Left lung (tissue), 10 donors: ENCODE measurements around the gene THNSL1. TPM values are rescaled to one million over a fixed set of nuclear protein-coding genes. Genes with fewer than 3 reads are reported as not detected.

Source experiments
- ATAC-seq: fragments of 200-7000 bp; cut with Tn5 transposase; one replicate; pipeline ENCODE4 v1.9.1; 2020; ENCODE audit warnings: moderate library complexity
- DNase-seq, 4 donors: peaks; one replicate each; pipeline ENCODE4 v3.0.0-alpha.2; 2013 to 2020
- H3K27ac ChIP-seq, 2 donors: fragments of 200-600 bp; sonication (generic) in 1 of 2; one replicate each; pipeline versions ENCODE4 v1.5.0 to v1.8.0; 2020 to 2021
- H3K27me3 ChIP-seq, 2 donors: fragments of 200-600 bp; sonication (generic) in 1 of 2; one replicate each; pipeline versions ENCODE4 v1.5.0 to v1.8.0; 2020 to 2021
- H3K36me3 ChIP-seq, 2 donors: fragments of 200-600 bp; sonication (generic) in 1 of 2; one replicate each; pipeline versions ENCODE4 v1.5.0 to v1.8.0; 2020 to 2021
- H3K4me1 ChIP-seq, 2 donors: fragments of 200-600 bp; one replicate each; pipeline ENCODE4 v1.8.0; 2021
- H3K4me3 ChIP-seq, 2 donors: fragments of 200-600 bp; sonication (generic) in 1 of 2; one replicate each; pipeline versions ENCODE4 v1.5.0 to v1.8.0; 2020 to 2021; ENCODE audit warnings: mild to moderate bottlenecking in 1 of 2
- H3K9me3 ChIP-seq, 2 donors: fragments of 200-600 bp; sonication (generic) in 1 of 2; one replicate each; pipeline versions ENCODE4 v1.5.0 to v1.8.0; 2020 to 2021
- intact Hi-C, 2 donors: fragments of 100-400 bp; cut with DNase I; formaldehyde crosslinking; loops; one replicate each; pipeline versions ENCODE4 v1.11.2 to v1.14.2; 2022
- polyA plus RNA-seq, 6 donors: library from polyadenylated mRNA; unstranded; fragments of 120-200 nt; gene quantifications; one replicate each; pipeline ENCODE4 v1.2.1, GENCODE V29; 2013; ENCODE audit not compliant: insufficient read length in 6 of 6
- total RNA-seq, 2 donors: library from RNA; stranded (reverse); fragmentation: NEBNext Ultra II Directional; extraction: Animal tissue kit (Norgen Biotek cat#: 25700); gene quantifications; one replicate each; pipeline ENCODE4 v1.2.1, GENCODE V29; 2021
- TF ChIP-seq, protein P1 (sequence below), 2 donors: fragments of 200-600 bp; sonication (generic) in 1 of 2; IDR thresholded peaks; one replicate each; pipeline versions ENCODE4 v1.5.0 to v1.8.0; 2021; ENCODE audit warnings: antibody characterized with exemption in 2 of 2
- donor health status: DM: no; HTN: yes; CAD: no.
- donor health status: DM: no; HTN: no; CAD: no.

THNSL1 gene
- total and polyA plus RNA-seq, 8 donors = 3.9 to 13.6 (median 11.8) TPM

DNA sequence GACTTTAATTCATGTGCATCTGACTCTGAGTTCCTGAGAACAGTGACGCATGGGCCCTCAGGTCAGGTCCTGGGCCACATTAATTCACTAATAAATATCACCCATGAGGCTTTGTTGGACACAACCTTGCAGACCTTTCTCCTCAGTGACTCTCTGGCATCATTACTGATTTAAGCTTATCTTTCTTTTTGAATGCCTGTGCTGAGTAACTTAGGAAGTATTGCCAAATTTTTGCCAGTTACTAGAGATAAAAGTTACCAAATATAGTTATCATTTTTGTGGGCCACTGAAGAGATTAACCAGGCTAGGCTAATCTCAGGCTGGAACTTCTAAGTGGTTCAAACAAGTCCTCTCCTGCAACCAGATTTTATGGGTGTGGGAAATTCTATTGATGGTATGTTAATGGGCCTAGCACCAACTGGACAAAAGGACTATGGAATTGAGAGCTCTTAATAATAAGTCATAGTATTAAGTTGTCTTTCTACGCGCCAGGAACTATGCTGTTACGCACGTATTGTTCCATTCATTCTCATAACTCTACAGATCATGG lies 35.2 kb upstream of the THNSL1 start:
- Histone ChIP-seq H3K36me3 (no peaks in the 10 kb centered on the region), H3K4me3 (no peak overlapping the region), H3K9me3 (no peaks in the 10 kb centered on the region), H3K27me3 (no peaks in the 10 kb centered on the region), H3K27ac (no peak overlapping the region), H3K4me1 (no peaks in the 10 kb centered on the region)
- intact Hi-C loops = no loop called here
- no peak for DNase-seq
- ATAC-seq = no peak
- TF ChIP-seq, protein P1, sequence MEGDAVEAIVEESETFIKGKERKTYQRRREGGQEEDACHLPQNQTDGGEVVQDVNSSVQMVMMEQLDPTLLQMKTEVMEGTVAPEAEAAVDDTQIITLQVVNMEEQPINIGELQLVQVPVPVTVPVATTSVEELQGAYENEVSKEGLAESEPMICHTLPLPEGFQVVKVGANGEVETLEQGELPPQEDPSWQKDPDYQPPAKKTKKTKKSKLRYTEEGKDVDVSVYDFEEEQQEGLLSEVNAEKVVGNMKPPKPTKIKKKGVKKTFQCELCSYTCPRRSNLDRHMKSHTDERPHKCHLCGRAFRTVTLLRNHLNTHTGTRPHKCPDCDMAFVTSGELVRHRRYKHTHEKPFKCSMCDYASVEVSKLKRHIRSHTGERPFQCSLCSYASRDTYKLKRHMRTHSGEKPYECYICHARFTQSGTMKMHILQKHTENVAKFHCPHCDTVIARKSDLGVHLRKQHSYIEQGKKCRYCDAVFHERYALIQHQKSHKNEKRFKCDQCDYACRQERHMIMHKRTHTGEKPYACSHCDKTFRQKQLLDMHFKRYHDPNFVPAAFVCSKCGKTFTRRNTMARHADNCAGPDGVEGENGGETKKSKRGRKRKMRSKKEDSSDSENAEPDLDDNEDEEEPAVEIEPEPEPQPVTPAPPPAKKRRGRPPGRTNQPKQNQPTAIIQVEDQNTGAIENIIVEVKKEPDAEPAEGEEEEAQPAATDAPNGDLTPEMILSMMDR (IDR thresholded peaks at IDR 0.05) = no peak

DNA sequence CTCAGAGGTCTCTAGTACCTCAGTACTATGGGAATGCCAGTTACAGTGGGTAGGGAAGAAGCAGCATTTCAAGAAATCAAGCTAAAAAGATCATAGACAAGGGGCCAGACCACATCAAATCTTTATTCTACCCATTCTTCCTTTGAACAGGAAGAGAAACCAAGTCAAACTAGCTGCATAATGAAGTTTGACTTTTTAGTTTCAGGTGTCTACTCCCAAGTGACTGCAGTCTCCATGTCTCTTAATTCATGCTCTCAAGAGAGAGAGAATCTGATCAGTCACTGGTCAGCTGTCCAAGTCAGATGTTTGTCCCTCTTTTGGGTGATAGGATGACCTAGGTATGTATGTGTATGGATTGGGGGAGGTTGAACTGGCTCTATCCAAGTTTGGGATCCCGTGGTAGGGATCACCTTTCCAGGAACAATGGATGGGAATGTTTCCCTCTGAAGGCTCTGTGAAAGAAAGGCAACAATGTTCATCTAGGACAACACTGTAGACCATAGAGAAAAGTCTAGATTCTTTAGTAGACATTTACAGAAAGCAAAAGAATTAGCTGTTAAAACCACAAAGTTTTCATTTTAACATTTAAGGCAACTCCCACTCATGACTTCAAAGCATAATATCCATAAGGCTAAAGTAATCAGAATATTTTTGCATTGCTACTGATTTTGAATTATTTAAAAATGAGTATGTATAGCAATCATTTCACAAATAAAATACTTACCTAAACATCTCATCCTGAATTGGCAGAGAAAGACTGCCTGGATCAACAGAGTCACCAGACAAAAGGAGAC lies 33.9 kb upstream of the THNSL1 start:
- intact Hi-C loops = no loop called here
- Histone ChIP-seq H3K4me1 (no peaks in the 10 kb centered on the region), H3K27me3 (no peaks in the 10 kb centered on the region), H3K9me3 (no peaks in the 10 kb centered on the region), H3K27ac (no peak overlapping the region), H3K36me3 (no peaks in the 10 kb centered on the region), H3K4me3 (no peak overlapping the region)
- DNase-seq (no peak), ATAC-seq (no peak)
- TF ChIP-seq, protein P1 (IDR thresholded peaks at IDR 0.05) = no peak

DNA sequence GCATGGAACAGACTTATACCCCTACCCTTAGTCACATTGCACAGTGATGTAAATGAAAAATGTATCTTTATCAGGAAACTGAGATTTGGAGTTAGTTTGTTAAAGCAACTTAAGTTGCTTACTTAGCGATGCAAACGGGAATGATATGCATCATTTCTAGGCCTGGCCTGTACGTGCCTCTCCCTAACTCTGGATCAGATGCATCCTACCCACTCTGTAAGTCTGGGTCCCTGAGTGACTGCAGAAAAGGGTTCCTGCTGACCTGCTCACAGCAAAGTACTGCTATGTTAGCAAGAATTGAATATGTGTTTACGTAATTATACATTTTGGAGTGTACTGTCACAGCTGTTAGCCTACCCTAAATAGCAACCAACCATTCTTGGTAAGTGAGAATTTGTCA lies 33.3 kb upstream of the THNSL1 start:
- Histone ChIP-seq H3K27me3 (no peaks in the 10 kb centered on the region), H3K4me3 (no peak overlapping the region), H3K4me1 (no peaks in the 10 kb centered on the region), H3K36me3 (no peaks in the 10 kb centered on the region), H3K9me3 (no peaks in the 10 kb centered on the region), H3K27ac (no peak overlapping the region)
- intact Hi-C loops = no loop called here
- DNase-seq (no peak), ATAC-seq (no peak)
- TF ChIP-seq, protein P1 (IDR thresholded peaks at IDR 0.05) = no peak

DNA sequence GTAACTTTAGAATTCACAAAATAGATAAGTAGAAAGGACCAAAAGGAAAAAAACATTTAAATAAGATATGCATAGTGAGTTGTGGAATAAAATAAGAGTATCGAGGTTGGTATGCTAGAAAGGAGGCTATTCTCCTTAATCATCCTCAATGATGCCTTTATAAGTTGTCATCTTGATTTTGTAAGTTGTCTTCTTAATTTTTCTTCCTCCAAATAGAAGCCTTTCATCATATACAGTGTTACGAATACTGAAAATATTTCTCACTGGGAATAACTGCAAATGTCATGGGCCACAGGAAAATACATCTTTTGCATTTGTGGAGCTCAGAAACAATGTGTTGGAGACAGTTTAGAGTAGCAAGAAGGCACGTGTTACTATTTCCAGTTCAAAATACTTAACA lies 32.5 kb upstream of the THNSL1 start:
- ATAC-seq (no peak), DNase-seq (no peak)
- Histone ChIP-seq H3K4me1 (no peaks in the 10 kb centered on the region), H3K4me3 (no peak overlapping the region), H3K9me3 (no peaks in the 10 kb centered on the region), H3K27me3 (no peaks in the 10 kb centered on the region), H3K36me3 (no peaks in the 10 kb centered on the region), H3K27ac (no peak overlapping the region)
- TF ChIP-seq, protein P1 (IDR thresholded peaks at IDR 0.05) = no peak
- intact Hi-C loops = no loop called here

DNA sequence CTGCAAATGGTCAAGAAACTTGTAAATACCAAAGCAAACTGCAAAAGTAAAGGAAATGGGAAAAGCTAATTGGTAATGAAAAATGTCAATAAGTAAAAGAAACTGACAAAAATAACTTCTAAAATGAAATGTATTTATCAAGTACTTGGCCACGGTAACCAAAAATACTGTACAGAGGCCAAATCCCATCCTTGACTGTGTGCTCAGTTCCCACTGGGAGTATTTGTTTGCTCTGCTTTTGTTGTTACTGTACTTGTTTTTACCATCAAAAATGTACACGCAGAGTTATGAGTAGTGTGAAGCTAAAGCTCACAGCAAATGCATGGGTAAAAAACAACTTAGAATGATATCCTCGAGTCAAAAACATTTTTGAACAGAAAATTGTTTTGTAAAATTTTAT lies 31.5 kb upstream of the THNSL1 start:
- no peak for DNase-seq
- TF ChIP-seq, protein P1 (IDR thresholded peaks at IDR 0.05) = no peak

More for the DNA sequence above, 31.5 kb upstream of the THNSL1 start:
- Histone ChIP-seq H3K36me3 (no peaks in the 10 kb centered on the region), H3K9me3 (no peaks in the 10 kb centered on the region), H3K4me3 (no peak overlapping the region), H3K27ac (no peak overlapping the region), H3K27me3 (no peaks in the 10 kb centered on the region), H3K4me1 (no peaks in the 10 kb centered on the region)
- no peak for ATAC-seq
- intact Hi-C loops = no loop called here
